Liver (tissue), 9 donors: ENCODE data around the gene RAD50. TPM values are rescaled to one million over a fixed set of nuclear protein-coding genes. Genes with fewer than 3 reads are reported as not detected.

Source experiments
- DNase-seq: peaks from one replicate; pipeline ENCODE4 v3.0.0-alpha.2; 2017; ENCODE audit warnings: low spot score
- H3K27ac ChIP-seq, 2 donors: one replicate each; pipeline ENCODE4 v1.7.0; 2013; ENCODE audit warnings: inconsistent platforms in 2 of 2, low read length in 2 of 2, control low read depth in 1 of 2, low read depth in 1 of 2, mild to moderate bottlenecking in 1 of 2
- H3K27me3 ChIP-seq, 4 donors: one replicate each; pipeline versions ENCODE4 v1.6.1 to v1.7.0; 2013; ENCODE audit warnings: low read length in 3 of 4, inconsistent platforms in 1 of 4, mild to moderate bottlenecking in 1 of 4, moderate library complexity in 1 of 4; ENCODE audit not compliant: control insufficient read depth in 4 of 4, insufficient read depth in 4 of 4
- H3K36me3 ChIP-seq, 4 donors: one replicate each; pipeline versions ENCODE4 v1.6.1 to v1.7.0; 2013; ENCODE audit warnings: low read length in 3 of 4, mild to moderate bottlenecking in 3 of 4, low read depth in 1 of 4, moderate library complexity in 1 of 4; ENCODE audit not compliant: control insufficient read depth in 4 of 4, insufficient read depth in 3 of 4
- H3K4me1 ChIP-seq, 4 donors: one replicate each; pipeline versions ENCODE4 v1.6.1 to v1.7.0; 2013; ENCODE audit warnings: low read length in 3 of 4, mild to moderate bottlenecking in 3 of 4, moderate library complexity in 1 of 4; ENCODE audit not compliant: control insufficient read depth in 4 of 4, insufficient read depth in 4 of 4
- H3K4me3 ChIP-seq, 3 donors: one replicate each; pipeline versions ENCODE4 v1.6.1 to v1.7.0; 2013; ENCODE audit warnings: low read length in 3 of 3, control low read depth in 1 of 3, low read depth in 1 of 3, mild to moderate bottlenecking in 1 of 3
- H3K9ac ChIP-seq, 2 donors: one replicate each; pipeline ENCODE4 v1.7.0; 2013; ENCODE audit warnings: low read length in 2 of 2, mild to moderate bottlenecking in 2 of 2, moderate library complexity in 2 of 2, control low read depth in 1 of 2, low read depth in 1 of 2
- H3K9me3 ChIP-seq, 4 donors: one replicate each; pipeline versions ENCODE4 v1.6.1 to v1.7.0; 2013; ENCODE audit warnings: low read length in 3 of 4; ENCODE audit not compliant: control insufficient read depth in 4 of 4
- EGR1 ChIP-seq, 2 donors: IDR thresholded peaks; 2 replicates each; pipeline ENCODE4 v1.6.1; 2016 to 2018; ENCODE audit warnings: antibody characterized with exemption in 2 of 2, low read depth in 2 of 2
- GABPA ChIP-seq, 2 donors: IDR thresholded peaks in 1 of 2; conservative IDR thresholded peaks in 1 of 2; 2 replicates each; pipeline ENCODE4 v1.6.1; 2016; ENCODE audit warnings: antibody characterized with exemption in 2 of 2, mild to moderate bottlenecking in 1 of 2, moderate library complexity in 1 of 2
- HNF4A ChIP-seq, 2 donors: conservative IDR thresholded peaks; 2 replicates each; pipeline ENCODE4 v1.6.1; 2016; ENCODE audit warnings: antibody characterized with exemption in 2 of 2, mild to moderate bottlenecking in 2 of 2
- HNF4G ChIP-seq: IDR thresholded peaks from 2 replicates; pipeline ENCODE4 v1.6.1; 2016; ENCODE audit warnings: antibody characterized with exemption
- NR2F2 ChIP-seq: IDR thresholded peaks from 2 replicates; pipeline ENCODE4 v1.6.1; 2016; ENCODE audit warnings: antibody characterized with exemption
- RAD21 ChIP-seq, 2 donors: IDR thresholded peaks; 2 replicates each; pipeline ENCODE4 v1.6.1; 2016; ENCODE audit warnings: antibody characterized with exemption in 2 of 2, mild to moderate bottlenecking in 2 of 2
- RXRA ChIP-seq, 2 donors: IDR thresholded peaks; 2 replicates each; pipeline ENCODE4 v1.6.1; 2017 to 2018; ENCODE audit warnings: antibody characterized with exemption in 2 of 2, mild to moderate bottlenecking in 1 of 2
- SP1 ChIP-seq: IDR thresholded peaks from 2 replicates; pipeline ENCODE4 v1.6.1; 2018; ENCODE audit warnings: antibody characterized with exemption, mild to moderate bottlenecking
- TAF1 ChIP-seq: conservative IDR thresholded peaks from 2 replicates; pipeline ENCODE4 v1.6.1; 2016; ENCODE audit warnings: antibody characterized with exemption, mild to moderate bottlenecking
- WGBS: extraction: QIAGEN DNeasy Blood & Tissue Kit; methylation state at CpG from one replicate; pipeline ENCODE4 v1.1.7; 2013; 5-methylcytosine and 5-hydroxymethylcytosine counted together
- polyA plus RNA-seq, 2 donors: library from polyadenylated mRNA; stranded (reverse) in 1 of 2; unstranded in 1 of 2; fragments of 200-250 nt in 1 of 2; fragments of >200 nt in 1 of 2; fragmentation: Nextera tagmentation in 1 of 2; extraction: Ambion mirVana in 1 of 2; gene quantifications; one replicate each; pipeline versions ENCODE4 v1.2.1 to v1.2.3, GENCODE V29; 2013 to 2015
- total RNA-seq, 2 donors: library from RNA; depleted of rRNA; stranded (reverse); fragments of >200 nt; gene quantifications; one replicate each; pipeline ENCODE4 v1.2.3, GENCODE V29; 2014
- TF ChIP-seq, protein P1 (sequence below): IDR thresholded peaks from 2 replicates; pipeline ENCODE4 v1.6.1; 2016; ENCODE audit warnings: antibody characterized with exemption
- TF ChIP-seq, protein P2 (sequence below): IDR thresholded peaks from 2 replicates; pipeline ENCODE4 v1.6.1; 2016; ENCODE audit warnings: antibody characterized with exemption
- TF ChIP-seq, protein P3 (sequence below): IDR thresholded peaks from 2 replicates; pipeline ENCODE4 v1.6.1; 2016; ENCODE audit warnings: antibody characterized with exemption, mild to moderate bottlenecking
- TF ChIP-seq, protein P4 (sequence below): fragments of 150-350 bp; IDR thresholded peaks from 2 replicates; pipeline ENCODE4 v1.5.1; 2017; ENCODE audit warnings: improper control_type of control experiment, low read depth, low read length; ENCODE audit not compliant: missing input control
- donor health status: healthy.
- donor health status: healthy.
- donor health status: healthy.
- donor health status: healthy.
- donor health status: healthy.

The RAD50 gene
- total and polyA plus RNA-seq, 4 donors = 6.1 to 18.7 (median 14.9) TPM

DNA sequence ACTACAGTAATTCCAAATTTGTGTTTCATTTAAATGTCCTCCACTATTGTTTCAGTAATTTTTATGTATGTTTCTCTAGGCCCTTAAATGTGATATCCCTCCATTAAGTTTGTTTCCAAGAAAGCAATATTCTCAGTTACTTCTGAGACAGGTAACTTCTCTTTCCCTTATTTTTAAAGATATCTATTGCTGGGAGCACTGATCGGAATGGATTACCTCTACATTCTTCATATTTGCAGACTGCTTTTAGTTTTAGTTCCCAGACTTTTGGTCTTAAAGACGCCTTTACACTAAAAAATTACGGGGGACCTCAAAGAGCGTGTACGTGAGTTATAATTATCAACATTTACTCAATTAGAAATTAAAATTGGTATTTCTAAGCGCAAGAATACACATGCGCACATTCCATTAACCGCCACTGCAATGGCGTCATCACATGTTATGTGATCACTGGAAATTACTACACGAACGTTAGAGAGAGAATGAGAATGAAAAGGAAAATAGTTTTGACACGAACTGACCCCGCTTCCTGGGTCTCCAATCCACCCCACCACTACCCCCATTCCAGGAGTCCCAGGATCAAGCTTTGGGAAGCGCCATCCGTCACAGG is 519 bp upstream of the RAD50 start:
- Histone ChIP-seq H3K9ac (peak overlapping the region; percentile 20 to 57), H3K4me1 (peaks cover 3 to 19% (median 13%) of the 10 kb centered on the region in 4 donors), H3K4me3 (peak overlapping the region; percentile 78 to 92 (median 83)), H3K27ac (peak overlapping the region; percentile 73 to 77), H3K36me3 (peaks cover 1 to 3% (median 2%) of the 10 kb centered on the region in 4 donors), H3K9me3 (no peaks in the 10 kb centered on the region), H3K27me3 (no peaks in the 10 kb centered on the region)
- DNase-seq = no peak
- TF ChIP-seq, protein P1, sequence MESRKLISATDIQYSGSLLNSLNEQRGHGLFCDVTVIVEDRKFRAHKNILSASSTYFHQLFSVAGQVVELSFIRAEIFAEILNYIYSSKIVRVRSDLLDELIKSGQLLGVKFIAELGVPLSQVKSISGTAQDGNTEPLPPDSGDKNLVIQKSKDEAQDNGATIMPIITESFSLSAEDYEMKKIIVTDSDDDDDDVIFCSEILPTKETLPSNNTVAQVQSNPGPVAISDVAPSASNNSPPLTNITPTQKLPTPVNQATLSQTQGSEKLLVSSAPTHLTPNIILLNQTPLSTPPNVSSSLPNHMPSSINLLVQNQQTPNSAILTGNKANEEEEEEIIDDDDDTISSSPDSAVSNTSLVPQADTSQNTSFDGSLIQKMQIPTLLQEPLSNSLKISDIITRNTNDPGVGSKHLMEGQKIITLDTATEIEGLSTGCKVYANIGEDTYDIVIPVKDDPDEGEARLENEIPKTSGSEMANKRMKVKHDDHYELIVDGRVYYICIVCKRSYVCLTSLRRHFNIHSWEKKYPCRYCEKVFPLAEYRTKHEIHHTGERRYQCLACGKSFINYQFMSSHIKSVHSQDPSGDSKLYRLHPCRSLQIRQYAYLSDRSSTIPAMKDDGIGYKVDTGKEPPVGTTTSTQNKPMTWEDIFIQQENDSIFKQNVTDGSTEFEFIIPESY = no peak
- peak; percentile 17 for TF ChIP-seq TAF1
- WGBS = 53% methylated on average over 15 of the region's 15 CpGs

DNA sequence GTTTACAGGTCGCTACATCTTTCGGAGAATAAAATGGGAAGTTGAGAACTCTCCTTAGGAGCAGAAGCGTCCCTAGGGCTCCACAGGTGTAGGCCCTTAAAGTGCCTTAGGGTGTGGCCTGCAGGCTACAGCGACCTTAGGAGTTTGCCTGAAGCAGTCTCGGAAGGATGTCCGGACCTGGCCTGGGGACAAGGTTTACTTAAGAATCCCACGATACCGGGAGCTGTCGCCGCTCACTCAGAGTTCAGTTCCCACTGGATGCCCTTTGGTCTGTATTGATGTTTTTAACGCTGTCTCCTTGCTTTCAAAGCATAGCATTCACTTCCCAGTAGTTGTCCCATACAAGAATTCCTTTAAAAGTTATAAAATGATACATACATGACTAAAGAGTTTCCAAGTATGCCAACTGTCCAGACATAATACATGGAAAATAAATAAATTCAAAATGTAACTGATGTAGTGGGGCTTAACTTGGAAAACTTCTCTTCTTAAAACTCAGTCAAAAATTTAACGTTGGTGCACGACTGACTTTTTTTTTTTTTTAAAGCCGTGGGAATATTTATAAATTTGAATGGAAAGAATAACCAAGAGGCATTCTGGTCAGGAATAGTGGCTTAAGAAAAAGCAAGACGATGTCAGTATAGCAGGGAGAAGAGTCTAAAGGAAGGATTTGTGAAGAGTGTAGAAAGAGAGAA is 848 bp downstream of the RAD50 start:
- 5% methylated on average over 15 of the region's 15 CpGs for WGBS
- peak; percentile 54 for DNase-seq
- peaks cover 3 to 19% (median 13%) of the 10 kb centered on the region in 4 donors for H3K4me1 ChIP-seq
- no peaks in the 10 kb centered on the region for H3K27me3 ChIP-seq
- H3K36me3 ChIP-seq = peaks cover 1 to 4% (median 3%) of the 10 kb centered on the region in 4 donors
- peak overlapping the region; percentile 73 to 77 for H3K27ac ChIP-seq
- H3K9ac ChIP-seq = peak overlapping the region; percentile 40 to 73
- no peaks in the 10 kb centered on the region for H3K9me3 ChIP-seq
- no peak for TF ChIP-seq GABPA (IDR thresholded peaks at IDR 0.05 in 1 of 2, conservative IDR thresholded peaks at IDR 0.05 in 1 of 2)
- TF ChIP-seq, protein P1 = no peak
- peak; percentile 71 to 79 for TF ChIP-seq HNF4A (conservative IDR thresholded peaks at IDR 0.05)
- peak; percentile 36 for TF ChIP-seq SP1
- TF ChIP-seq RXRA (IDR thresholded peaks at IDR 0.05) = peak in 1 of 2 donors; percentile 52
- TF ChIP-seq RAD21 (IDR thresholded peaks at IDR 0.05) = no peak
- peak in 1 of 2 donors; percentile 36 for TF ChIP-seq EGR1 (IDR thresholded peaks at IDR 0.05; ENCODE audit: low read depth in 2 of 2)
- peak overlapping the region; percentile 78 to 92 (median 83) for H3K4me3 ChIP-seq

DNA sequence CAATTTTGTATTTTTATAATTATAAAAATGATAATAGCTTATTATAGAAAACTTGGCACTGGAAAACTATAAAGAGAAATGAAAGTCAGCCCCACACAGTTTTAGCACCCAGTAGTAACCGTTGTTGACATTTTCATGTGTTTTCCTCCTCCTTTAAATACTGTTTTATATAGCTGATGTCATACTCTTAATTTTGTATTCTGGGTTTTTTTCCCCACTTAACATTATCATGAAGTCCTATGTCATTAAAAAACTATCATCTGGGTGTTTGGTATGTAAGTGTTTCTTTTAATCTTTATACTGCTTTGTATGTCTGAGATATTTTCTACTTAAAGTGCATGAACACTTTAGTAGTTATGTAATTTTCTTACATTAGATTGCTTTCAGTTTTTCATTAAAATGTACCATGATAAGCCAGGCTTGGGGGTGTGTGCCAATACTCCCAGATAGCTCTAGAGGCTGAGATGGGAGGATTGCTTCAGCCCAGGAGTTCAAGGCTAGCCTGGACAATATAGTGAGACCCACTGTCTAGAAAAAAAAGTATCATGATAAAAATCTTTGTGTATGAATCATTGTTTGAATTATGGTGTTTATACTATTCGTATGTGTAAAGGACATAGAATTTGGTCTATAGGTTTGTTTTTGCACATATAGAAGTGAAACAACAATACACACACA is 2.7 kb downstream of the RAD50 start:
- DNase-seq = no peak
- Histone ChIP-seq H3K9me3 (no peaks in the 10 kb centered on the region), H3K27ac (no peak overlapping the region), H3K27me3 (no peaks in the 10 kb centered on the region), H3K36me3 (peaks cover 2 to 9% (median 6%) of the 10 kb centered on the region in 4 donors), H3K9ac (no peak overlapping the region), H3K4me1 (peaks cover 3 to 19% (median 13%) of the 10 kb centered on the region in 4 donors), H3K4me3 (no peak overlapping the region)
- WGBS = 89% methylated on average over 2 of the region's 2 CpGs
- TF ChIP-seq, protein P2, sequence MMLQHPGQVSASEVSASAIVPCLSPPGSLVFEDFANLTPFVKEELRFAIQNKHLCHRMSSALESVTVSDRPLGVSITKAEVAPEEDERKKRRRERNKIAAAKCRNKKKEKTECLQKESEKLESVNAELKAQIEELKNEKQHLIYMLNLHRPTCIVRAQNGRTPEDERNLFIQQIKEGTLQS = no peak
- TF ChIP-seq SP1 (no peak), EGR1 (IDR thresholded peaks at IDR 0.05; ENCODE audit: low read depth in 2 of 2) (no peak), GABPA (IDR thresholded peaks at IDR 0.05 in 1 of 2, conservative IDR thresholded peaks at IDR 0.05 in 1 of 2) (no peak), NR2F2 (no peak), HNF4G (no peak), RXRA (IDR thresholded peaks at IDR 0.05) (no peak)
- TF ChIP-seq, protein P3, sequence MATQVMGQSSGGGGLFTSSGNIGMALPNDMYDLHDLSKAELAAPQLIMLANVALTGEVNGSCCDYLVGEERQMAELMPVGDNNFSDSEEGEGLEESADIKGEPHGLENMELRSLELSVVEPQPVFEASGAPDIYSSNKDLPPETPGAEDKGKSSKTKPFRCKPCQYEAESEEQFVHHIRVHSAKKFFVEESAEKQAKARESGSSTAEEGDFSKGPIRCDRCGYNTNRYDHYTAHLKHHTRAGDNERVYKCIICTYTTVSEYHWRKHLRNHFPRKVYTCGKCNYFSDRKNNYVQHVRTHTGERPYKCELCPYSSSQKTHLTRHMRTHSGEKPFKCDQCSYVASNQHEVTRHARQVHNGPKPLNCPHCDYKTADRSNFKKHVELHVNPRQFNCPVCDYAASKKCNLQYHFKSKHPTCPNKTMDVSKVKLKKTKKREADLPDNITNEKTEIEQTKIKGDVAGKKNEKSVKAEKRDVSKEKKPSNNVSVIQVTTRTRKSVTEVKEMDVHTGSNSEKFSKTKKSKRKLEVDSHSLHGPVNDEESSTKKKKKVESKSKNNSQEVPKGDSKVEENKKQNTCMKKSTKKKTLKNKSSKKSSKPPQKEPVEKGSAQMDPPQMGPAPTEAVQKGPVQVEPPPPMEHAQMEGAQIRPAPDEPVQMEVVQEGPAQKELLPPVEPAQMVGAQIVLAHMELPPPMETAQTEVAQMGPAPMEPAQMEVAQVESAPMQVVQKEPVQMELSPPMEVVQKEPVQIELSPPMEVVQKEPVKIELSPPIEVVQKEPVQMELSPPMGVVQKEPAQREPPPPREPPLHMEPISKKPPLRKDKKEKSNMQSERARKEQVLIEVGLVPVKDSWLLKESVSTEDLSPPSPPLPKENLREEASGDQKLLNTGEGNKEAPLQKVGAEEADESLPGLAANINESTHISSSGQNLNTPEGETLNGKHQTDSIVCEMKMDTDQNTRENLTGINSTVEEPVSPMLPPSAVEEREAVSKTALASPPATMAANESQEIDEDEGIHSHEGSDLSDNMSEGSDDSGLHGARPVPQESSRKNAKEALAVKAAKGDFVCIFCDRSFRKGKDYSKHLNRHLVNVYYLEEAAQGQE = no peak
- TF ChIP-seq, protein P4, sequence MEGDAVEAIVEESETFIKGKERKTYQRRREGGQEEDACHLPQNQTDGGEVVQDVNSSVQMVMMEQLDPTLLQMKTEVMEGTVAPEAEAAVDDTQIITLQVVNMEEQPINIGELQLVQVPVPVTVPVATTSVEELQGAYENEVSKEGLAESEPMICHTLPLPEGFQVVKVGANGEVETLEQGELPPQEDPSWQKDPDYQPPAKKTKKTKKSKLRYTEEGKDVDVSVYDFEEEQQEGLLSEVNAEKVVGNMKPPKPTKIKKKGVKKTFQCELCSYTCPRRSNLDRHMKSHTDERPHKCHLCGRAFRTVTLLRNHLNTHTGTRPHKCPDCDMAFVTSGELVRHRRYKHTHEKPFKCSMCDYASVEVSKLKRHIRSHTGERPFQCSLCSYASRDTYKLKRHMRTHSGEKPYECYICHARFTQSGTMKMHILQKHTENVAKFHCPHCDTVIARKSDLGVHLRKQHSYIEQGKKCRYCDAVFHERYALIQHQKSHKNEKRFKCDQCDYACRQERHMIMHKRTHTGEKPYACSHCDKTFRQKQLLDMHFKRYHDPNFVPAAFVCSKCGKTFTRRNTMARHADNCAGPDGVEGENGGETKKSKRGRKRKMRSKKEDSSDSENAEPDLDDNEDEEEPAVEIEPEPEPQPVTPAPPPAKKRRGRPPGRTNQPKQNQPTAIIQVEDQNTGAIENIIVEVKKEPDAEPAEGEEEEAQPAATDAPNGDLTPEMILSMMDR = no peak
